ENCODE measurements around the gene GLIS2. TPM values are rescaled to one million over a fixed set of nuclear protein-coding genes. Genes with fewer than 3 reads are reported as not detected.

The GLIS2 gene
- total and polyA plus RNA-seq, 5 donors from 2014 or later, result 0.03 TPM; not detected in 4

DNA sequence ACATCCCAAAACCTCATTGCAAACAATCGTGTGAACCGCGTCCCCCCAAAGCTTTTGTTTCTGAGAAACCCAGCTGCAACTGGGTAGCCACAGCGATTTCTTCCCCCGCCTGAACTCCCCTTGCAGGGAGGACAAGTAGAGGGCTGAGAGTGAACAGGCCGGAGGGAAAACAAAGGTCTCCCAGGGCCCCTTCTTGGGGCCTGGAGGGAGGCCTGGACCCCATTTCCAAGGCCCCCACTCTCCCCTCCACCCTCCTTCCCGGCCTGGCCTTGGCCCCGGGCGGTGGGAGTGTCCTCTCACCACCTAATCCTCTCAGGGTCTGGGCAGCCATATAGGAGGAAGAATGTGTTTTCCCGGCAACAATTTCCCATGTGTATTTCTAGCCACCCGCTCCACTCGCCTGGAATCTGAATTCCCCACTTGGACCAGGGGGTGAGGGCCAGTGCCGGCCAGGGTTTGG is 2.6 kb downstream of the GLIS2 start:
- Histone ChIP-seq H3K36me3 (ENCODE audit: control insufficient read depth, insufficient read depth, low read length) (no peaks in the 10 kb centered on the region), H3K4me3 (ENCODE audit: low read depth, low read length) (no peak overlapping the region), H3K4me1 (ENCODE audit: control insufficient read depth, insufficient read depth, low read length, poor library complexity, severe bottlenecking) (peaks cover 34% of the 10 kb centered on the region), H3K27me3 (ENCODE audit: control insufficient read depth, insufficient read depth, low read length) (peaks cover 6% of the 10 kb centered on the region), H3K9me3 (ENCODE audit: control insufficient read depth in 2 of 2, low read length in 2 of 2) (no peaks in the 10 kb centered on the region), H3K27ac (ENCODE audit: insufficient read depth, low read length, poor library complexity, severe bottlenecking) (no peak overlapping the region)
- H3K4me3 Mint-ChIP-seq, result peak overlapping the region in 1 of 4 donors; percentile 51
- H3K9me3 Mint-ChIP-seq, result peaks cover 0 to 2% (median 0%) of the 10 kb centered on the region in 7 donors
- H3K36me3 Mint-ChIP-seq, result no peaks in the 10 kb centered on the region
- H3K27ac Mint-ChIP-seq, result no peak overlapping the region
- peaks cover 4 to 17% (median 7%) of the 10 kb centered on the region in 4 donors for H3K4me1 Mint-ChIP-seq
- H3K27me3 Mint-ChIP-seq, result peaks cover 16% of the 10 kb centered on the region
- DNase-seq (no peak), ATAC-seq (ENCODE audit: low read depth in 2 of 2) (no peak)

GRCh38 chr16:4318967-4319366 is 3.1 kb downstream of the GLIS2 start:
- H3K4me1 ChIP-seq (ENCODE audit: control insufficient read depth, insufficient read depth, low read length, poor library complexity, severe bottlenecking), result peaks cover 30% of the 10 kb centered on the region
- H3K4me3 Mint-ChIP-seq, result peak overlapping the region in 1 of 4 donors; percentile 52
- DNase-seq (no peak), ATAC-seq (ENCODE audit: low read depth in 2 of 2) (no peak)
- H3K9me3 ChIP-seq (ENCODE audit: control insufficient read depth in 2 of 2, low read length in 2 of 2), result no peaks in the 10 kb centered on the region
- peak overlapping the region in 1 of 3 donors; percentile 60 for H3K27ac Mint-ChIP-seq
- H3K4me3 ChIP-seq (ENCODE audit: low read depth, low read length), result no peak overlapping the region
- peaks cover 6% of the 10 kb centered on the region for H3K27me3 ChIP-seq (ENCODE audit: control insufficient read depth, insufficient read depth, low read length)
- peaks cover 11% of the 10 kb centered on the region for H3K27me3 Mint-ChIP-seq
- peaks cover 4 to 16% (median 7%) of the 10 kb centered on the region in 4 donors for H3K4me1 Mint-ChIP-seq
- H3K27ac ChIP-seq (ENCODE audit: insufficient read depth, low read length, poor library complexity, severe bottlenecking), result no peak overlapping the region
- H3K36me3 Mint-ChIP-seq, result no peaks in the 10 kb centered on the region
- peaks cover 0 to 2% (median 0%) of the 10 kb centered on the region in 7 donors for H3K9me3 Mint-ChIP-seq
- no peaks in the 10 kb centered on the region for H3K36me3 ChIP-seq (ENCODE audit: control insufficient read depth, insufficient read depth, low read length)

DNA sequence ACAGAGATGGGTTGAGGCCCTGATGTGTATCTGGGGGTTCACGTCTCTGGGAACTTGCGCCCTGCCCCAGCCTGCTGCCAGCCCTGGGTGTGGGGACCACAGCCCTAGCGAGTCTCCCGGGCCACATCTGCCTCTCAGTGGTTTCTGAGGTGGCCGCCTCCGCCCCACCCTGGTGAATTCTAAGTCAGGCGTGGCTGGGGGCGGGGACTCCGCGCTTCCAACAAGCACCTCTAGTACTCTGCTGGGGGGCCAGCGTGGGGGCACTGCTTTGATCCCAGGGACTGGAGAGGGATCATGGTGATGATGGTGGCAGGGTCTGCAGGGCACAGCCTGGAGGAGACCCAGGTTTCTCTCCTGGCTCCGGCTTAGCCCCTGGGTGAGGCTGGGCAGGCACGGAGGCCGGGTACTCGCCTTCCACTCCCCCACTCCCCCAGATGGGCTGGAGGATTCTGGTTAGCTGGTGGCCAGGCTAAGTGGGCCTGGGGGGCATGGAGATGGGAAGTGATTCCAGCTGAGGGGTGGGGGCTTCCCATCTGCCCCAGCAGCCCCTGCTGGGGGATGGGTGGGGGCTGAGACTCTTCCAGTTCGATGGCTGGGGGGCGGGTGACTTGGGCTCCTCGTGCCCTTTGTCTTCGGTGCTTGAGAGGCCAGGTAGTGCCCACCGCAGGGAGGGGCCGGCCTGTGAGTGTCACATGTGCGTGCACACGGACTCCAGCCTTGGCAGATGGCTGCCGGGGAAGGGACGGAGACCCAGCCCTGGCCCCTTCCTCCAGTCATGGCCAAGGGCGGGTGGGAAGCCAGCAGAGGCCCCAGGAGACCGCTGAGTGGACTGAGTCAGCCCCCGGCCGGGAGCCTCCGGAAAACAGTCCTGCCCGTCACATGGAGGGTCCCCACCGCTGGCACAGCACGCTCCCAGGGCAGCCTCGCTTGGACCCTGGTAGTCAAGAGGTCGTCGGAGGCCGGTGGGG is 3.9 kb downstream of the GLIS2 start:
- no peak overlapping the region for H3K4me3 ChIP-seq (ENCODE audit: low read depth, low read length)
- peaks cover 3% of the 10 kb centered on the region for H3K27me3 Mint-ChIP-seq
- ATAC-seq (ENCODE audit: low read depth in 2 of 2), result peak; percentile 33 to 47
- H3K4me1 Mint-ChIP-seq, result peaks cover 0 to 8% (median 1%) of the 10 kb centered on the region in 4 donors
- H3K36me3 Mint-ChIP-seq, result no peaks in the 10 kb centered on the region
- H3K27ac Mint-ChIP-seq, result peak overlapping the region in 1 of 3 donors; percentile 60
- DNase-seq, result peak in 1 of 3 donors; percentile 63
- no peak overlapping the region for H3K27ac ChIP-seq (ENCODE audit: insufficient read depth, low read length, poor library complexity, severe bottlenecking)
- no peaks in the 10 kb centered on the region for H3K36me3 ChIP-seq (ENCODE audit: control insufficient read depth, insufficient read depth, low read length)
- H3K27me3 ChIP-seq (ENCODE audit: control insufficient read depth, insufficient read depth, low read length), result no peaks in the 10 kb centered on the region
- peak overlapping the region in 2 of 4 donors; percentile 7 to 52 for H3K4me3 Mint-ChIP-seq
- peaks cover 25% of the 10 kb centered on the region for H3K4me1 ChIP-seq (ENCODE audit: control insufficient read depth, insufficient read depth, low read length, poor library complexity, severe bottlenecking)
- peaks cover 0 to 2% (median 0%) of the 10 kb centered on the region in 7 donors for H3K9me3 Mint-ChIP-seq
- no peaks in the 10 kb centered on the region for H3K9me3 ChIP-seq (ENCODE audit: control insufficient read depth in 2 of 2, low read length in 2 of 2)

DNA sequence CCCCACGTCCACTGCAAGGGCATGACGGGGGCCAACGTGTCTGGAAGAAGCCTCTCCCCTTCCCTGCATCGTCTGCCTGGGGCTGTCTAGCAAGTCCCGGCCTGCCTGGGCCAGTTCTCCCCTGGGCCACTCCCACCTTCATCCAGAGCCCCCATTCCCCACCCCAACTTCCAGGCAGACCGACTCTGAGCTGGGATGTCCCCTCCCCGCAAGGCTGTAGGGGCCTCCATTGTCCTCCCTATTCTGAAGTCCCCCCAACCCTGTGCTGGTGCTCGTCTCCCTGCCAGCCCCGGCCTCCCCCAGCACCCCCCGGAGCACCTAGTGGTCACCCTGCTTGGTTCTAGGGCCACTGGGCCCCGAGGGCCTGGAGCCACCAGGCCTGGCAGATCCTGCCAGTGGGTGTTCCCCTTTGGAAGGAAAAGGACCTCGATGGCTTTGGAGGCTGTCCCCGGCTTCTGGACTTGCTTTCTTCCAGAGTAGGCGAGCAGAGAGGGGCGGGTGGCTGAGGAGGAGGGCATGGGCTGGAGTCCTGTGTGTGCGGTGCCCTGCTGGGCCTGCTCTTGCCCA is 4.8 kb downstream of the GLIS2 start:
- no peaks in the 10 kb centered on the region for H3K36me3 Mint-ChIP-seq
- H3K36me3 ChIP-seq (ENCODE audit: control insufficient read depth, insufficient read depth, low read length), result no peaks in the 10 kb centered on the region

DNA sequence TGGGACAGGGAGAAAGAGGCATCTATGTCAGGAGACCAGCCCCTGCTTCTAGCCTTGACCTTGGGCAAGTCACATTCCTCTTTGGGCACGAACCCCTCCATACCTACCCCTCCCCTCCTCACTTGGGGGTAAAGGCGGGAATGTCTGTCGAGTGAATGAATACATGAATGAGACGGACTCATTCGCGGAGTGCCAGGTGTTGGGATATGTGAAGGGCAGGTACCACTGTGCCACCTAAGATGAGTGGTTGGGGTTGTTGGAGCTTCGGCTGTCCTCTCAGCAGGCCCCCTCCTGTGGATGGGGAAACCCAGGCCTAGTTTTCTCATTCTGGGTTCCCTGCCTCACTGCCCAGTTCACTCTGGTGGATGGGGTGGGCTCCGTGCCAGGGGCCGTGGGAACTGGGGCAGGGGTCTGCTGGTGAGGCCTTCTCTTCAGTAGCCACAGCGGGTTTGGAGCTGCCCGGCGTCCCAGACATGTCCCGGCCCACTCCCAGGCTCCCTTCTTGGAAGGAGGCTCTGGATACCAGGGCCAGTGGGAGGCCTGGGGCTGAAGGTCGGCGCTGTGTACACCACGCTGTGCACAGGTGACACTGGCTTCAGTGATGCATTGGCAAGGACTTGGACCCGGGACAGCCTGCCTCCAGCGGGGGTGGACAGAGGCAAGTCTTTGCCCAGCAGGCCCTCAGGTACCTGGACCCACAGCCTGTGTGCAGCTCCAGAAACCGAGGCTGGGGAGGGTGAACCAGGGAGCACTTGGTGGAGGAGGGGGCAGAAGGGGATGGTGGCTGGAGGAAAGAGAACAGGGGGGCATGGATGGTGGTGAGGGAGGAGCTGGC is 5.6 kb downstream of the GLIS2 start:
- Mint-ChIP-seq H3K4me3 (peak overlapping the region in 1 of 4 donors; percentile 35), H3K27ac (no peak overlapping the region)

More for the DNA sequence above, 4.8 kb downstream of the GLIS2 start:
- Histone ChIP-seq H3K4me3 (ENCODE audit: low read depth, low read length) (no peak overlapping the region), H3K27ac (ENCODE audit: insufficient read depth, low read length, poor library complexity, severe bottlenecking) (no peak overlapping the region), H3K27me3 (ENCODE audit: control insufficient read depth, insufficient read depth, low read length) (no peaks in the 10 kb centered on the region), H3K9me3 (ENCODE audit: control insufficient read depth in 2 of 2, low read length in 2 of 2) (no peaks in the 10 kb centered on the region), H3K4me1 (ENCODE audit: control insufficient read depth, insufficient read depth, low read length, poor library complexity, severe bottlenecking) (peaks cover 19% of the 10 kb centered on the region)
- no peaks in the 10 kb centered on the region for H3K27me3 Mint-ChIP-seq
- H3K4me1 Mint-ChIP-seq, result peaks cover 0 to 5% (median 0%) of the 10 kb centered on the region in 4 donors
- DNase-seq (no peak), ATAC-seq (ENCODE audit: low read depth in 2 of 2) (no peak)
- H3K4me3 Mint-ChIP-seq, result no peak overlapping the region
- no peaks in the 10 kb centered on the region for H3K9me3 Mint-ChIP-seq
- no peak overlapping the region for H3K27ac Mint-ChIP-seq

GRCh38 chr16:4322121-4323052 is 6.5 kb downstream of the GLIS2 start:
- ATAC-seq (ENCODE audit: low read depth in 2 of 2), result no peak
- H3K4me3 Mint-ChIP-seq, result no peak overlapping the region

More for the DNA sequence above, 5.6 kb downstream of the GLIS2 start:
- no peak for ATAC-seq (ENCODE audit: low read depth in 2 of 2)
- no peak overlapping the region for H3K27ac ChIP-seq (ENCODE audit: insufficient read depth, low read length, poor library complexity, severe bottlenecking)
- no peak for DNase-seq
- no peaks in the 10 kb centered on the region for H3K36me3 ChIP-seq (ENCODE audit: control insufficient read depth, insufficient read depth, low read length)
- Mint-ChIP-seq H3K36me3 (no peaks in the 10 kb centered on the region), H3K9me3 (no peaks in the 10 kb centered on the region), H3K27me3 (no peaks in the 10 kb centered on the region), H3K4me1 (peaks cover 0 to 7% (median 0%) of the 10 kb centered on the region in 4 donors)
- H3K9me3 ChIP-seq (ENCODE audit: control insufficient read depth in 2 of 2, low read length in 2 of 2), result no peaks in the 10 kb centered on the region
- H3K4me3 ChIP-seq (ENCODE audit: low read depth, low read length), result no peak overlapping the region
- H3K4me1 ChIP-seq (ENCODE audit: control insufficient read depth, insufficient read depth, low read length, poor library complexity, severe bottlenecking), result peaks cover 16% of the 10 kb centered on the region
- no peaks in the 10 kb centered on the region for H3K27me3 ChIP-seq (ENCODE audit: control insufficient read depth, insufficient read depth, low read length)

More at GRCh38 chr16:4322121-4323052, 6.5 kb downstream of the GLIS2 start:
- Histone ChIP-seq H3K36me3 (ENCODE audit: control insufficient read depth, insufficient read depth, low read length) (no peaks in the 10 kb centered on the region), H3K27me3 (ENCODE audit: control insufficient read depth, insufficient read depth, low read length) (no peaks in the 10 kb centered on the region), H3K4me1 (ENCODE audit: control insufficient read depth, insufficient read depth, low read length, poor library complexity, severe bottlenecking) (peaks cover 14% of the 10 kb centered on the region), H3K27ac (ENCODE audit: insufficient read depth, low read length, poor library complexity, severe bottlenecking) (no peak overlapping the region), H3K4me3 (ENCODE audit: low read depth, low read length) (no peak overlapping the region), H3K9me3 (ENCODE audit: control insufficient read depth in 2 of 2, low read length in 2 of 2) (no peaks in the 10 kb centered on the region)
- Mint-ChIP-seq H3K27ac (no peak overlapping the region), H3K27me3 (no peaks in the 10 kb centered on the region), H3K9me3 (no peaks in the 10 kb centered on the region), H3K4me1 (peaks cover 0 to 7% (median 0%) of the 10 kb centered on the region in 4 donors), H3K36me3 (no peaks in the 10 kb centered on the region)
- DNase-seq, result no peak
